HG03025 (cell line): Measurements from ENCODE around the gene KCNK4.

ENCODE experiments used
- ATAC-seq: cut with Tn5 transposase; IDR thresholded peaks from one replicate; pipeline ENCODE4 v1.9.1; 2021; ENCODE audit warnings: mild to moderate bottlenecking, moderate library complexity; ENCODE audit not compliant: unreplicated experiment, low FRiP score

The KCNK4 gene

DNA sequence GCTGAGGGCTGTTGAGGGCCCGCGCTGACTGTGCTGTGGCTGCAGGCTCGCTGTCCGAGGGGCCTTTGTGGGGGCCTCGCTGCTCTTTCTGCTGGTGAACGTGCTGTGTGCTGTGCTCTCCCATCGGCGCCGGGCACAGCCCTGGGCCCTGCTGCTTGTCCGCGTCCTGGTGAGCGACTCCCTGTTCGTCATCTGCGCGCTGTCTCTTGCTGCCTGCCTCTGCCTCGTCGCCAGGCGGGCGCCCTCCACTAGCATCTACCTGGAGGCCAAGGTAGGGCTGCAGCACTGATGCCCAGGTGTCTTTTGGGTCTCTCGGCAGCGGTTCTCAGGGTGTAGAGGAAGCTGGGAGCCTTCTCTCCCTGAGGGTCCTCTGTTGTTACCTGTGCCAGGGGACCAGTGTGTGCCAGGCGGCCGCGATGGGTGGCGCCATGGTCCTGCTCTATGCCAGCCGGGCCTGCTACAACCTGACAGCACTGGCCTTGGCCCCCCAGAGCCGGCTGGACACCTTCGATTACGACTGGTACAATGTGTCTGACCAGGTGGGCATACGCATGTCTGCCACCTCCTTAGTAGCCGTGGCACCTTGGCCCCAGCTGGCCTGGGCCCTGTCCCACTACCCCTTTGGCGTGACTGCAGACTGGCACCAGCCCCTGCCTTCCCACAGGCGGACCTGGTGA is 3.3 kb upstream of the KCNK4 start:
- ATAC-seq: no peak

DNA sequence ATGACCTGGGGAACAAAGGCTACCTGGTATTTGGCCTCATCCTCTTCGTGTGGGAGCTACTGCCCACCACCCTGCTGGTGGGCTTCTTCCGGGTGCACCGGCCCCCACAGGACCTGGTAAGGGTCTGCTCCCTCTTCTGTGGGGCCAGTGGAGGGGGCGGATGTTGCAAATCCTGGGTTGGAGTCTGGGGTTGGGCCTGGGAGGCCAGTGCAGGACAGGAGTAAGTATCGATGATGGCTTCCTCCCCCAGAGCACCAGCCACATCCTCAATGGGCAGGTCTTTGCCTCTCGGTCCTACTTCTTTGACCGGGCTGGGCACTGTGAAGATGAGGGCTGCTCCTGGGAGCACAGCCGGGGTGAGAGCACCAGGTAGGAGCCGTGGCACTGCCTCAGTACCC is 2.8 kb upstream of the KCNK4 start:
- ATAC-seq: no peak

GRCh38 chr11:64289002-64289564 is 2.0 kb upstream of the KCNK4 start:
- ATAC-seq: no peak

DNA sequence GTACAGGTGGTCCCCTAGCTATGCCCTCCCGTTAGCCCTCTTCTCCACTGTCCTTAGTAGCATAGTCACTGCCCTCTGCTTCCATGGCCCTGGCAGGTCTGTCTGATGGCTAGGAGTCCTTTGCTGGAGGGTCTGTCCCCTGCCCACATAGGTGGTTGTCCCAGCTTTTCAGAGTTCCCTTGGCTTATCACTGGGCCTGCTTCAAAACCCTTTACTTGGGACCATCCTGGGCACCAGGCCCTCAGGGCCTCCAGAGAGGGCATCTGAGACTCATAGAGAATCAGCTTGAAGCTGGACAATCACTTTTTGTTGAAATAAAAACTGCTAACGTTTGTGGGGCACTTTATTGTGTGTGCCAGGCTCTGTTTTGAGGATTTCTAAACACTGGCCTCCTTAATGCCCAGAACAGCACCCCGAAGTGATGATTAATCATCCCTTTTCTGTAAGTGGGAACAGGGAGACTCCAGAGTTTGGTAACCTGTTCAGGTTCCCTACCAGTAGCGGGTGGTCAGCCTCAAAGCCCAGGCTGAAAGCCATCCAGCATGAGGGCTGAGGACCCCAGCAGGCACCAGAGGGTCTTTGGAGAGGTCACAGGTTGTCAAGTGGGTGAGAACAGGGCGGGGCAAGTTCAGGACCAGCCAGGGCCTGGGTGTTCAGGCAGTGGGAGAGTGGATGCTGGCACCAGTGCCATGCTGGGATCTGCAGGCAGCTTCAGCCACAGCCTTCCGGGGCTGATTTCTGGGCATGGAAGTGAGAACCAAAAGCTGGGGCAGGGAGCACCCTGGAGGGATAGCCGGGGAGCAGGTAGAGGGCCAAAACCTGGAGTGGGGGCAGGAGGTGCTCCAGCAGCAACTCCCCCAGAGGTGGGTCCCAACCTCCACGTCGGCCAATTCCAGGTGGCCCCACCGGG is 495 bp upstream of the KCNK4 start:
- no peak for ATAC-seq

GRCh38 chr11:64291752-64292459 is 804 bp downstream of the KCNK4 start:
- ATAC-seq: no peak

GRCh38 chr11:64292460-64293254 is 1.6 kb downstream of the KCNK4 start:
- no peak for ATAC-seq

DNA sequence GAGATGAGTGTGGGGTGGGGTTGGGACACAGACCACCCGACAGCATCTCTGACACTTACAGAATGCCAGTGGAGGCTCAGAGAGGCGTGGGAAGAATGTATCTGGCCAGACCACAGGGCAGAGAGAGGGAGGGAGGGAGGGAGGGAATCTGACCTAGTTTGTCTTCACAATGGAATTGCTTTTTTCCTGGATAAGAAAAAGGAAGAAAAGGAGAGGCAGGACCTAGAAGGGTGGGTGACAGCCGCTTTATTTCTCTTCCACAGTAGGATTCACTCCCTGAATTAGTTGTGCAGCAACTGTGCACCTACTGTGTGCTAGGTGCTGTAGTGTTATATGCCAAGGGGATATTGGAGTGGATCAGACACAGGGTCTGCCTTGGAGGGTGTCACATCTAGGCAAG is 3.7 kb downstream of the KCNK4 start:
- no peak for ATAC-seq

DNA sequence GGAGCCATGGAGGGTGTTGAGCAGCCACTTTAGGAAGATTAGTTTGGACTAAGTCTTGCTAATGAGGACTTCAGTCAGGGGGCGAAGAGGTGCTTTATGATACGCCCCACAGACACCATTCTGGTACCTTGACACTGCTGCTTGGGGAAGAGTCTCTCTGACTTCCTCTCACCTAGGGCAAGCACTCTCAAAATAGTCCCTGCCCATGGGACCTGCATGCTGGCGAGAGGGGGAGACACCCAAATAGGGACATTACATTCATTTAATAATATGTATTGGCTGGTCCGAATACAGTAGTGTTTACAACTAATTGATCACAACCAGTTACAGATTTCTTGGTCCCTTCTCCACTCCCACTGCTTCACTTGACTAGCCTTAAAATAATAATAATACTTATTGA is 4.7 kb downstream of the KCNK4 start:
- no peak for ATAC-seq

- no peak for ATAC-seq
Measured at GRCh38 chr11:64296236-64296635, 5.1 kb downstream of the KCNK4 start.

GRCh38 chr11:64296830-64297698 is 6.0 kb downstream of the KCNK4 start:
- no peak for ATAC-seq

DNA sequence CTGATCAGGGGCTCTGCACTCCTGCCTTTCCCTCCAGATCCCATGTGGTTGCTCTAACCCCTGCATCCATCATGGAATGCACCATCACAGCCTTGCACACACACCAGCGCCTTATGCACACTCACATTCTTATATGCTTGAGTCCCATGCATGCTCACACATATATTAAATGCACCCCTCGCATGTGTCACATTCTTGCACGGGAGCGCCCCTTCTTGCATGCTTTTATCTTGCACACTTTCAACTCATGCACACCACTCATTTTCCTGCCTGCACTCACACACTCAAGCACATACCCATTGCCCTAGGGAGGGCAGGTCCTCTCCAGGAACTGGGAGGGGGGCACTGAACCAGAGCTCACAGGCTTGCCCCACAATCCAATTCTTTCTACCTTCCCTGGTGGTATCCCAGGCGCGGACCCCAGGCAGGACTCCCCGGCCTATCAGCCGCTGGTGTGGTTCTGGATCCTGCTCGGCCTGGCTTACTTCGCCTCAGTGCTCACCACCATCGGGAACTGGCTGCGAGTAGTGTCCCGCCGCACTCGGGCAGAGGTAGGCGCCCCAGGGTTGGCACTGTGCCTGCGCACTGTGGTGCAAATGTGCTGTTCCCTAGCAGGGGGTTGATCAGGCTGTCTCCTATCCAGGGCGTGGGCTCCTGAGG is 6.7 kb downstream of the KCNK4 start:
- no peak for ATAC-seq

DNA sequence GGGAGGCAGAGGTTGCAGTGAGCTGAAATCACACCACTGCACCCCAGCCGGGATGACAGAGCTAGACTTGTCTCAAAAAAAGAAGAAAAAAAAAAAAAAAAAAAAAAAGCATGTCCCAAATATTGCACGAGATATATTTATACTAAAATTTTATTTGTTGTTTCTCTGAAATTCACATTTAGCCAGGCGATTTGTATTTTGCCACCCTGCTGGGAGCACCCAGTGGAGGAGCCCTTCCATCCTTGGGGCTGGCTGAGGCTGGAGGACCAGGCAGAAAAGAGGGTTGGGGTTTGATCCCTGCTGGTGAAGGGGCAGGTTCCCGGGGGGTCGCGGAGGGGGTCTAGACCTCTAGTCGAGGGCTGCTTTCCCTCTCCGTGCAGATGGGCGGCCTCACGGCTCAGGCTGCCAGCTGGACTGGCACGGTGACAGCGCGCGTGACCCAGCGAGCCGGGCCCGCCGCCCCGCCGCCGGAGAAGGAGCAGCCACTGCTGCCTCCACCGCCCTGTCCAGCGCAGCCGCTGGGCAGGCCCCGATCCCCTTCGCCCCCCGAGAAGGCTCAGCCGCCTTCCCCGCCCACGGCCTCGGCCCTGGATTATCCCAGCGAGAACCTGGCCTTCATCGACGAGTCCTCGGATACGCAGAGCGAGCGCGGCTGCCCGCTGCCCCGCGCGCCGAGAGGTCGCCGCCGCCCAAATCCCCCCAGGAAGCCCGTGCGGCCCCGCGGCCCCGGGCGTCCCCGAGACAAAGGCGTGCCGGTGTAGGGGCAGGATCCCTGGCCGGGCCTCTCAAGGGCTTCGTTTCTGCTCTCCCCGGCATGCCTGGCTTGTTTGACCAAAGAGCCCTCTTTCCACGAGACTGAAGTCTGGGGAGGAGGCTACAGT is 8.1 kb downstream of the KCNK4 start:
- no peak for ATAC-seq

GRCh38 chr11:64299847-64300648 is 8.9 kb downstream of the KCNK4 start, which contains the start of gene CATSPERZ:
CATSPERZ (plus strand) TSS chr11:64300358; CDS start chr11:64300411, 53 bp downstream.
- ATAC-seq: no peak

DNA sequence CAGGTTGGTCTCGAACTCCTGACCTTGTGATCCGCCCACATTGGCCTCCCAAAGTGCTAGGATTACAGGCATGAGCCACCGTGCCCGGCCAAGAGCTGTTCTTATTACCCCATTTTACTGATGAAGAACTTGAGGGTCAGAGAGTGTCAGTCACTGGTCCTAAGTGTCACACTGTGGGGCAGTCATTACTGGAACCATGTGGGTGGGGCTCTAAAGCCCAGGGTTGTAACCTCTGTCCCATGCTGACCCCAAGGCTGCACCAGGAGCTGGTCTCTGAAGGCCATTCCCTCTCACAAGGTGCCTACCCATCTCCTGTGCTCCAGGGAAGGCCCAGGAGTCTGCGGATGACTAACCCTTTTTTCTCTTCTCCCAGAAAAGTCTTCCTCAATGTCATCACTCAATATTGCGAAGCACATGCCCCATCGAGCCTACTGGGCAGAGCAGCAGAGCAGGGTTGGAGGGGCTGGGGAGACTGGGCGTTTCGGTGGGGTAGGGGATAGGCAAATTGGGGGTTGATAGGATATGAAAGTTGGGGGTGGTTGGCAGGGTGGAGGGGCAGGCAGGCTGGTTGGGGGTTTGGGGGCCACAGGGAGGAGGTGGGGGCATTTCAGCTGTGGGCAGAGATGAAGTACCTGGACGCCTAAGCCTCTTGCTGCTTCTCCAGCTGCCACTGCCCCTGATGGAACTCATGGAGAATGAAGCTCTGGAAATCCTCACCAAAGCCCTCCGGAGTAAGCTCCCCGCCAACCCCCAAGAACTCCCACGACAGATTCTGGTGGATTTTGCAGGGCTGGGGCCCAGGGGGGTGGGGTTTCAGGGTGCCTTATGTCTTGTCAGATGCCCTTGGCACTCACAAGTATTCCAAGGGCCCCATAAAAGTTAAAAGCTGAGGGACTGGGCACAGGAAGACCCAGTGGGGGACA is 12.3 kb downstream of the KCNK4 start:
- ATAC-seq: no peak

GRCh38 chr11:64304032-64304315 is 12.9 kb downstream of the KCNK4 start:
- ATAC-seq: no peak
